ENCODE data around the gene UGT1A3.

Gene UGT1A3

GRCh38 chr2:233791151-233791882, 62.5 kb downstream of the UGT1A3 start:
- no peak for DNase-seq (ENCODE audit: extremely low spot score)
- ChIA-PET CTCF (no interaction called here), POLR2A (no interaction called here)
- TF ChIP-seq L3MBTL2 (conservative IDR thresholded peaks at IDR 0.05): no peak
- TF ChIP-seq ARNT (IDR thresholded peaks at IDR 0.05): no peak
- no peak for TF ChIP-seq ELF4 (IDR thresholded peaks at IDR 0.05)
- TF ChIP-seq NFRKB (IDR thresholded peaks at IDR 0.05): no peak
- no peak for TF ChIP-seq BHLHE40 (IDR thresholded peaks at IDR 0.05; ENCODE audit: borderline replicate concordance)
- no peak for TF ChIP-seq LEF1 (IDR thresholded peaks at IDR 0.05; ENCODE audit: borderline replicate concordance)
- no peak for TF ChIP-seq CTBP1 (IDR thresholded peaks at IDR 0.05; ENCODE audit: borderline replicate concordance)
- TF ChIP-seq ZNF384 (IDR thresholded peaks at IDR 0.05): no peak
- TF ChIP-seq SP1 (IDR thresholded peaks at IDR 0.05): no peak
- TF ChIP-seq FOXK2 (IDR thresholded peaks at IDR 0.05): no peak

- POLR2A ChIA-PET: no interaction called here
These were observed 63.1 kb downstream of the UGT1A3 start for GRCh38 chr2:233791883-233792329.

GRCh38 chr2:233792720-233793119, 63.9 kb downstream of the UGT1A3 start:
- POLR2A ChIA-PET: no interaction called here
- no peak for DNase-seq (ENCODE audit: extremely low spot score)
- CTCF ChIA-PET: no interaction called here
- TF ChIP-seq BHLHE40 (IDR thresholded peaks at IDR 0.05; ENCODE audit: borderline replicate concordance): no peak

More at GRCh38 chr2:233791883-233792329, 63.1 kb downstream of the UGT1A3 start:
- CTCF ChIA-PET: no interaction called here
- TF ChIP-seq LEF1 (IDR thresholded peaks at IDR 0.05; ENCODE audit: borderline replicate concordance): no peak
- TF ChIP-seq ZNF384 (IDR thresholded peaks at IDR 0.05): no peak
- no peak for TF ChIP-seq CTBP1 (IDR thresholded peaks at IDR 0.05; ENCODE audit: borderline replicate concordance)
- no peak for TF ChIP-seq L3MBTL2 (conservative IDR thresholded peaks at IDR 0.05)
- no peak for TF ChIP-seq FOXM1 (IDR thresholded peaks at IDR 0.05; ENCODE audit: borderline replicate concordance)
- no peak for TF ChIP-seq TARDBP (IDR thresholded peaks at IDR 0.05)
- no peak for TF ChIP-seq FOXK2 (IDR thresholded peaks at IDR 0.05)
- no peak for TF ChIP-seq SP1 (IDR thresholded peaks at IDR 0.05)
- TF ChIP-seq NFRKB (IDR thresholded peaks at IDR 0.05): no peak
- TF ChIP-seq ARNT (IDR thresholded peaks at IDR 0.05): no peak
- no peak for TF ChIP-seq HDGF (IDR thresholded peaks at IDR 0.05; ENCODE audit: borderline replicate concordance)
- TF ChIP-seq ELF4 (IDR thresholded peaks at IDR 0.05): no peak
- TF ChIP-seq SUZ12 (IDR thresholded peaks at IDR 0.05): no peak
- no peak for TF ChIP-seq FOXA1 (IDR thresholded peaks at IDR 0.05)
- TF ChIP-seq BHLHE40 (IDR thresholded peaks at IDR 0.05; ENCODE audit: borderline replicate concordance): no peak
- no peak for TF ChIP-seq PKNOX1 (IDR thresholded peaks at IDR 0.05)
- no peak for DNase-seq (ENCODE audit: extremely low spot score)

- POLR2A ChIA-PET: no interaction called here
- CTCF ChIA-PET: no interaction called here
- TF ChIP-seq LEF1 (IDR thresholded peaks at IDR 0.05; ENCODE audit: borderline replicate concordance) (no peak), L3MBTL2 (conservative IDR thresholded peaks at IDR 0.05) (no peak), SP1 (IDR thresholded peaks at IDR 0.05) (no peak), PKNOX1 (IDR thresholded peaks at IDR 0.05) (no peak), ZNF384 (IDR thresholded peaks at IDR 0.05) (no peak), TARDBP (IDR thresholded peaks at IDR 0.05) (no peak), CTBP1 (IDR thresholded peaks at IDR 0.05; ENCODE audit: borderline replicate concordance) (no peak), ELF4 (IDR thresholded peaks at IDR 0.05) (no peak), HDGF (IDR thresholded peaks at IDR 0.05; ENCODE audit: borderline replicate concordance) (no peak)
- DNase-seq (ENCODE audit: extremely low spot score): no peak
These were observed 64.8 kb downstream of the UGT1A3 start for GRCh38 chr2:233793465-233794127.

GRCh38 chr2:233794128-233794658, 65.4 kb downstream of the UGT1A3 start:
- POLR2A ChIA-PET: no interaction called here
- DNase-seq (ENCODE audit: extremely low spot score): no peak
- no peak for TF ChIP-seq CTBP1 (IDR thresholded peaks at IDR 0.05; ENCODE audit: borderline replicate concordance)
- no peak for TF ChIP-seq PKNOX1 (IDR thresholded peaks at IDR 0.05)
- TF ChIP-seq ARNT (IDR thresholded peaks at IDR 0.05): no peak
- no peak for TF ChIP-seq FOXK2 (IDR thresholded peaks at IDR 0.05)
- TF ChIP-seq FOXM1 (IDR thresholded peaks at IDR 0.05; ENCODE audit: borderline replicate concordance): no peak
- TF ChIP-seq ELF4 (IDR thresholded peaks at IDR 0.05): no peak
- TF ChIP-seq HDGF (IDR thresholded peaks at IDR 0.05; ENCODE audit: borderline replicate concordance): no peak
- TF ChIP-seq ZNF384 (IDR thresholded peaks at IDR 0.05): no peak
- no peak for TF ChIP-seq FOXA1 (IDR thresholded peaks at IDR 0.05)
- no peak for TF ChIP-seq TARDBP (IDR thresholded peaks at IDR 0.05)
- CTCF ChIA-PET: no interaction called here

- ChIA-PET CTCF (no interaction called here), POLR2A (no interaction called here)
- no peak for DNase-seq (ENCODE audit: extremely low spot score)
- no peak for TF ChIP-seq SUZ12 (IDR thresholded peaks at IDR 0.05)
- no peak for TF ChIP-seq FOXM1 (IDR thresholded peaks at IDR 0.05; ENCODE audit: borderline replicate concordance)
- no peak for TF ChIP-seq ARNT (IDR thresholded peaks at IDR 0.05)
- no peak for TF ChIP-seq LEF1 (IDR thresholded peaks at IDR 0.05; ENCODE audit: borderline replicate concordance)
- no peak for TF ChIP-seq NFRKB (IDR thresholded peaks at IDR 0.05)
- TF ChIP-seq HDGF (IDR thresholded peaks at IDR 0.05; ENCODE audit: borderline replicate concordance): no peak
- TF ChIP-seq ZNF384 (IDR thresholded peaks at IDR 0.05): no peak
- TF ChIP-seq TARDBP (IDR thresholded peaks at IDR 0.05): no peak
- no peak for TF ChIP-seq CTBP1 (IDR thresholded peaks at IDR 0.05; ENCODE audit: borderline replicate concordance)
- TF ChIP-seq FOXA1 (IDR thresholded peaks at IDR 0.05): no peak
These were observed 66.9 kb downstream of the UGT1A3 start for GRCh38 chr2:233795735-233796171.

All from HEK293T (cell line).